ENCODE results near the gene YAF2.

DNA sequence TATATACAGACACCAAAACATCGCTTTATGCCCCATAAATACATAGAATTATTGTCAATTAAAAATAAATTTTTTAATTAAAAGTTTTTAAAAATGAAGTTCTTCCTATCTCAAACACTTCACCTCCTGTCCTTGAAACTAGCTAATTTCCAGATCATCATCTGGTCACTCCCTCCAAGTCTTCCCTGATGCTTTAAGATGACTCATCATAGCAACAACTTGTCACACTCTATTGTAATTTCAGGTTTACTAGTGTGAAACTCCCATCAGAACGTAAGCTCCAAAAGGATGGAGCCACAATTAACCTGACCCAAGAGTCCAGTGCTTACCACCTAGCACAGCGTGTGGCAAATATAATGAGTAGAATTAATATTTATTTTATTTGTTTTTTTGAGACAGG is 109.7 kb downstream of the YAF2 start:
- TF ChIP-seq, protein P1, sequence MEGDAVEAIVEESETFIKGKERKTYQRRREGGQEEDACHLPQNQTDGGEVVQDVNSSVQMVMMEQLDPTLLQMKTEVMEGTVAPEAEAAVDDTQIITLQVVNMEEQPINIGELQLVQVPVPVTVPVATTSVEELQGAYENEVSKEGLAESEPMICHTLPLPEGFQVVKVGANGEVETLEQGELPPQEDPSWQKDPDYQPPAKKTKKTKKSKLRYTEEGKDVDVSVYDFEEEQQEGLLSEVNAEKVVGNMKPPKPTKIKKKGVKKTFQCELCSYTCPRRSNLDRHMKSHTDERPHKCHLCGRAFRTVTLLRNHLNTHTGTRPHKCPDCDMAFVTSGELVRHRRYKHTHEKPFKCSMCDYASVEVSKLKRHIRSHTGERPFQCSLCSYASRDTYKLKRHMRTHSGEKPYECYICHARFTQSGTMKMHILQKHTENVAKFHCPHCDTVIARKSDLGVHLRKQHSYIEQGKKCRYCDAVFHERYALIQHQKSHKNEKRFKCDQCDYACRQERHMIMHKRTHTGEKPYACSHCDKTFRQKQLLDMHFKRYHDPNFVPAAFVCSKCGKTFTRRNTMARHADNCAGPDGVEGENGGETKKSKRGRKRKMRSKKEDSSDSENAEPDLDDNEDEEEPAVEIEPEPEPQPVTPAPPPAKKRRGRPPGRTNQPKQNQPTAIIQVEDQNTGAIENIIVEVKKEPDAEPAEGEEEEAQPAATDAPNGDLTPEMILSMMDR (IDR thresholded peaks at IDR 0.05) = no peak
- TF ChIP-seq POLR2A (IDR thresholded peaks at IDR 0.05) = no peak
- no peak for TF ChIP-seq POLR2AphosphoS5 (IDR thresholded peaks at IDR 0.05)

Data from prostate gland (tissue), 2 donors.